Prostate gland (tissue), 2 donors: ENCODE data around the gene ARPP21. TPM values are rescaled to one million over a fixed set of nuclear protein-coding genes. Genes with fewer than 3 reads are reported as not detected.
A peak's percentile ranks its signal among the peaks of the same experiment; 100 is the strongest.

Source experiments
- DNase-seq: peaks from one replicate; pipeline ENCODE4 v3.0.0-alpha.2; 2019; ENCODE audit warnings: low spot score
- H3K27ac ChIP-seq, 2 donors: fragments of 200-600 bp; sonication (generic); 2 replicates each; pipeline ENCODE4 v1.5.1; 2017 to 2019
- H3K27me3 ChIP-seq: fragments of 200-600 bp; sonication (generic); replicated peaks from 2 replicates; pipeline ENCODE4 v1.5.1; 2019; ENCODE audit not compliant: insufficient read depth
- H3K36me3 ChIP-seq, 2 donors: fragments of 200-600 bp; sonication (generic); 1 replicate in 1 of 2; 2 replicates in 1 of 2; pipeline versions ENCODE4 v1.5.1 to v1.8.1; 2017 to 2019
- H3K4me1 ChIP-seq: fragments of 200-600 bp; sonication (generic); replicated peaks from 2 replicates; pipeline ENCODE4 v1.5.1; 2019
- H3K4me3 ChIP-seq, 2 donors: fragments of 200-600 bp; sonication (generic); 2 replicates each; pipeline ENCODE4 v1.5.1; 2017 to 2019
- H3K9me3 ChIP-seq: fragments of 200-600 bp; sonication (generic); 2 replicates; pipeline ENCODE4 v1.5.1; 2017
- CTCF ChIP-seq, 4 experiments: fragments of 200-600 bp in 2 of 4; fragments of 450-650 bp in 2 of 4; sonication (generic) in 2 of 4; IDR thresholded peaks; 1 replicate in 3 of 4; 2 replicates in 1 of 4; pipeline ENCODE4 v1.5.1; 2016 to 2019; ENCODE audit warnings: antibody characterized with exemption in 4 of 4, mild to moderate bottlenecking in 2 of 4, moderate library complexity in 2 of 4
- POLR2A ChIP-seq: fragments of 450-650 bp; IDR thresholded peaks from one replicate; pipeline ENCODE4 v1.6.1; 2016; ENCODE audit warnings: antibody characterized with exemption, mild to moderate bottlenecking
- POLR2AphosphoS5 ChIP-seq: sonication (generic); formaldehyde crosslinking; IDR thresholded peaks from one replicate; pipeline ENCODE4 v1.6.1; 2017; ENCODE audit warnings: antibody characterized with exemption
- WGBS: methylation state at CpG from one replicate; pipeline ENCODE4 v1.1.5; 2018; 5-methylcytosine and 5-hydroxymethylcytosine counted together
- intact Hi-C: fragments of 100-400 bp; cut with DNase I; formaldehyde crosslinking; loops from one replicate; pipeline ENCODE4 v1.14.2; 2022
- total RNA-seq, 2 donors: library from RNA; depleted of rRNA; stranded (reverse); fragments of >200 nt; gene quantifications; one replicate each; pipeline ENCODE4 v1.1.0, GENCODE V29; 2016

ARPP21 gene
- total RNA-seq, 2 donors from 2014 or later = 8.1 TPM; not detected in 1

- peak; percentile 16 for DNase-seq
These were observed 24.1 kb downstream of the ARPP21 start for GRCh38 chr3:35663471-35663870.

GRCh38 chr3:35664460-35664919, 25.2 kb downstream of the ARPP21 start:
- Histone ChIP-seq H3K4me3 (no peak overlapping the region), H3K4me1 (peaks cover 3% of the 10 kb centered on the region), H3K27me3 (no peaks in the 10 kb centered on the region), H3K27ac (no peak overlapping the region), H3K9me3 (no peaks in the 10 kb centered on the region), H3K36me3 (no peaks in the 10 kb centered on the region)
- DNase-seq = no peak
- intact Hi-C loops = no loop called here
- no peak for TF ChIP-seq CTCF (IDR thresholded peaks at IDR 0.05)
- no peak for TF ChIP-seq POLR2A
- TF ChIP-seq POLR2AphosphoS5 = no peak
- WGBS = 7% methylated on average over 14 of the region's 14 CpGs

More at GRCh38 chr3:35663471-35663870, 24.1 kb downstream of the ARPP21 start:
- Histone ChIP-seq H3K4me3 (no peak overlapping the region), H3K36me3 (no peaks in the 10 kb centered on the region), H3K4me1 (peaks cover 3% of the 10 kb centered on the region), H3K27me3 (no peaks in the 10 kb centered on the region), H3K9me3 (no peaks in the 10 kb centered on the region), H3K27ac (no peak overlapping the region)
- no peak for TF ChIP-seq POLR2AphosphoS5
- no peak for TF ChIP-seq CTCF (IDR thresholded peaks at IDR 0.05)
- no peak for TF ChIP-seq POLR2A
- intact Hi-C loops = no loop called here
- WGBS = 49% methylated on average over 10 of the region's 10 CpGs

- Histone ChIP-seq H3K4me1 (peaks cover 3% of the 10 kb centered on the region), H3K9me3 (no peaks in the 10 kb centered on the region), H3K27me3 (no peaks in the 10 kb centered on the region), H3K36me3 (no peaks in the 10 kb centered on the region), H3K27ac (no peak overlapping the region), H3K4me3 (no peak overlapping the region)
- DNase-seq = no peak
- intact Hi-C loops = no loop called here
- TF ChIP-seq POLR2A = no peak
- TF ChIP-seq POLR2AphosphoS5 = no peak
- no peak for TF ChIP-seq CTCF (IDR thresholded peaks at IDR 0.05)
- 61% methylated on average over 3 of the region's 3 CpGs for WGBS
These were observed 26.2 kb downstream of the ARPP21 start for GRCh38 chr3:35665390-35666055.

- TF ChIP-seq POLR2A = no peak
- no peak for TF ChIP-seq POLR2AphosphoS5
- TF ChIP-seq CTCF (IDR thresholded peaks at IDR 0.05) = no peak
- intact Hi-C loops = no loop called here
- WGBS = 92% methylated on average over 1 of the region's 1 CpG
These were observed 27.6 kb downstream of the ARPP21 start for GRCh38 chr3:35666888-35667287.

GRCh38 chr3:35670408-35670965, 31.2 kb downstream of the ARPP21 start:
- Histone ChIP-seq H3K27me3 (no peaks in the 10 kb centered on the region), H3K4me1 (no peaks in the 10 kb centered on the region), H3K27ac (no peak overlapping the region), H3K36me3 (no peaks in the 10 kb centered on the region), H3K9me3 (no peaks in the 10 kb centered on the region), H3K4me3 (no peak overlapping the region)
- intact Hi-C loops = no loop called here
- WGBS = 91% methylated on average over 9 of the region's 9 CpGs
- DNase-seq = no peak
- TF ChIP-seq POLR2AphosphoS5 = no peak
- TF ChIP-seq POLR2A = no peak
- TF ChIP-seq CTCF (IDR thresholded peaks at IDR 0.05) = no peak

More at GRCh38 chr3:35666888-35667287, 27.6 kb downstream of the ARPP21 start:
- Histone ChIP-seq H3K9me3 (no peaks in the 10 kb centered on the region), H3K36me3 (no peaks in the 10 kb centered on the region), H3K4me1 (peaks cover 3% of the 10 kb centered on the region), H3K27me3 (no peaks in the 10 kb centered on the region), H3K4me3 (no peak overlapping the region), H3K27ac (no peak overlapping the region)
- no peak for DNase-seq
